ENCODE results near the gene CUEDC2.

DNA sequence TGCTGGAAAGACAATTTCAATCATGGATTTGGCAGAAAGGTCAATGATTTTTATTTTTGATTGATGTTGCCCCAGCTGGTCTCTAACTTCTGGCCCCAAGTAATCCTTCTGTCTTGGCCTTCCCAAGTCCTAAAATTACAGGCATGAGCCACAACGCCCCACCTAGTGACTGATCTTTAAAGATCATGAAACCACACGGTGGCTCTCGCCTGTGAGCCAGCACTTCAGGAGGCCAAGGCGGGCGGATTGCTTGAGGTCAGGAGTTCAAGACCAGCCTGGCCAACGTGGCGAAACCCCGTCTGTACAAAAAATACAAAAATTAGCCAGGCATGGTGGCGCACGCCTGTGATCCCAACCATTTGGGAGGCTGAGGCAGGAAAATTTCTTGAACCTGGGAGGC is 31.6 kb upstream of the CUEDC2 start:
- TF ChIP-seq POLR2AphosphoS5 (IDR thresholded peaks at IDR 0.05) = no peak
- TF ChIP-seq, protein P1, sequence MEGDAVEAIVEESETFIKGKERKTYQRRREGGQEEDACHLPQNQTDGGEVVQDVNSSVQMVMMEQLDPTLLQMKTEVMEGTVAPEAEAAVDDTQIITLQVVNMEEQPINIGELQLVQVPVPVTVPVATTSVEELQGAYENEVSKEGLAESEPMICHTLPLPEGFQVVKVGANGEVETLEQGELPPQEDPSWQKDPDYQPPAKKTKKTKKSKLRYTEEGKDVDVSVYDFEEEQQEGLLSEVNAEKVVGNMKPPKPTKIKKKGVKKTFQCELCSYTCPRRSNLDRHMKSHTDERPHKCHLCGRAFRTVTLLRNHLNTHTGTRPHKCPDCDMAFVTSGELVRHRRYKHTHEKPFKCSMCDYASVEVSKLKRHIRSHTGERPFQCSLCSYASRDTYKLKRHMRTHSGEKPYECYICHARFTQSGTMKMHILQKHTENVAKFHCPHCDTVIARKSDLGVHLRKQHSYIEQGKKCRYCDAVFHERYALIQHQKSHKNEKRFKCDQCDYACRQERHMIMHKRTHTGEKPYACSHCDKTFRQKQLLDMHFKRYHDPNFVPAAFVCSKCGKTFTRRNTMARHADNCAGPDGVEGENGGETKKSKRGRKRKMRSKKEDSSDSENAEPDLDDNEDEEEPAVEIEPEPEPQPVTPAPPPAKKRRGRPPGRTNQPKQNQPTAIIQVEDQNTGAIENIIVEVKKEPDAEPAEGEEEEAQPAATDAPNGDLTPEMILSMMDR (IDR thresholded peaks at IDR 0.05; ENCODE audit: poor library complexity, severe bottlenecking) = no peak

Data from neural cell (in vitro differentiated cells).